BE2C (cell line): ENCODE measurements around the gene TMEM219.

Experiments
- DNase-seq: peaks from one replicate; pipeline ENCODE4 v3.0.0-alpha.2; 2020
- H3K27me3 ChIP-seq: fragments of 250-450 bp; sonication (Bioruptor Pico); 2 replicates; pipeline ENCODE4 v1.5.1; 2020; ENCODE audit warnings: mild to moderate bottlenecking
- H3K36me3 ChIP-seq: fragments of 250-450 bp; sonication (Bioruptor Pico); 2 replicates; pipeline ENCODE4 v1.5.1; 2020; ENCODE audit warnings: mild to moderate bottlenecking
- H3K4me1 ChIP-seq: fragments of 250-450 bp; sonication (Bioruptor Pico); 2 replicates; pipeline ENCODE4 v1.5.1; 2020
- H3K4me3 ChIP-seq: 2 replicates; pipeline ENCODE4 v1.5.1; 2011; ENCODE audit warnings: low read depth, low read length
- H3K9me3 ChIP-seq: fragments of 250-450 bp; sonication (Bioruptor Pico); 2 replicates; pipeline ENCODE4 v1.5.1; 2020
- TF ChIP-seq, protein P1 (sequence below): IDR thresholded peaks from 2 replicates; pipeline ENCODE4 v1.5.1; 2012; ENCODE audit warnings: mild to moderate bottlenecking, low read depth, low read length

TMEM219 gene

DNA sequence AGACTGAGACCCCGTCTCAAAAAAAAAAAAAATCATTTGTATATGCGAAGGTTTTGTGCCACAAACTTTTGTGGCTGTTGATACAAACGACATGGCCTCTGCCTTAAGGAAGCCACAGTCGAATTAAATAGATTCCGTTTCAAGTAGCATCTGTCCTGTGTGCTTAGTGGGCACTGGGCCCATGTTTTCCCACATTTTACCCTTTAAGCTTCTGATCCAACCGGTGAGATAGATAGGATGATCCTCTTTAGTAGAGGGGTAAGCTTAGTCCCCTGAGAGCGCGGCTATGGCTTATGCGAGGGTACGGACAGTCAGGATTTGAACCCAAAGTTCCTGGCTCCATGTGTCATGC lies 776 bp upstream of the TMEM219 start:
- H3K4me3 ChIP-seq, result peak overlapping the region; percentile 81
- DNase-seq, result no peak
- no peaks in the 10 kb centered on the region for H3K36me3 ChIP-seq
- H3K4me1 ChIP-seq, result no peaks in the 10 kb centered on the region
- TF ChIP-seq, protein P1, sequence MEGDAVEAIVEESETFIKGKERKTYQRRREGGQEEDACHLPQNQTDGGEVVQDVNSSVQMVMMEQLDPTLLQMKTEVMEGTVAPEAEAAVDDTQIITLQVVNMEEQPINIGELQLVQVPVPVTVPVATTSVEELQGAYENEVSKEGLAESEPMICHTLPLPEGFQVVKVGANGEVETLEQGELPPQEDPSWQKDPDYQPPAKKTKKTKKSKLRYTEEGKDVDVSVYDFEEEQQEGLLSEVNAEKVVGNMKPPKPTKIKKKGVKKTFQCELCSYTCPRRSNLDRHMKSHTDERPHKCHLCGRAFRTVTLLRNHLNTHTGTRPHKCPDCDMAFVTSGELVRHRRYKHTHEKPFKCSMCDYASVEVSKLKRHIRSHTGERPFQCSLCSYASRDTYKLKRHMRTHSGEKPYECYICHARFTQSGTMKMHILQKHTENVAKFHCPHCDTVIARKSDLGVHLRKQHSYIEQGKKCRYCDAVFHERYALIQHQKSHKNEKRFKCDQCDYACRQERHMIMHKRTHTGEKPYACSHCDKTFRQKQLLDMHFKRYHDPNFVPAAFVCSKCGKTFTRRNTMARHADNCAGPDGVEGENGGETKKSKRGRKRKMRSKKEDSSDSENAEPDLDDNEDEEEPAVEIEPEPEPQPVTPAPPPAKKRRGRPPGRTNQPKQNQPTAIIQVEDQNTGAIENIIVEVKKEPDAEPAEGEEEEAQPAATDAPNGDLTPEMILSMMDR, result no peak
- no peaks in the 10 kb centered on the region for H3K27me3 ChIP-seq
- H3K9me3 ChIP-seq, result no peaks in the 10 kb centered on the region

DNA sequence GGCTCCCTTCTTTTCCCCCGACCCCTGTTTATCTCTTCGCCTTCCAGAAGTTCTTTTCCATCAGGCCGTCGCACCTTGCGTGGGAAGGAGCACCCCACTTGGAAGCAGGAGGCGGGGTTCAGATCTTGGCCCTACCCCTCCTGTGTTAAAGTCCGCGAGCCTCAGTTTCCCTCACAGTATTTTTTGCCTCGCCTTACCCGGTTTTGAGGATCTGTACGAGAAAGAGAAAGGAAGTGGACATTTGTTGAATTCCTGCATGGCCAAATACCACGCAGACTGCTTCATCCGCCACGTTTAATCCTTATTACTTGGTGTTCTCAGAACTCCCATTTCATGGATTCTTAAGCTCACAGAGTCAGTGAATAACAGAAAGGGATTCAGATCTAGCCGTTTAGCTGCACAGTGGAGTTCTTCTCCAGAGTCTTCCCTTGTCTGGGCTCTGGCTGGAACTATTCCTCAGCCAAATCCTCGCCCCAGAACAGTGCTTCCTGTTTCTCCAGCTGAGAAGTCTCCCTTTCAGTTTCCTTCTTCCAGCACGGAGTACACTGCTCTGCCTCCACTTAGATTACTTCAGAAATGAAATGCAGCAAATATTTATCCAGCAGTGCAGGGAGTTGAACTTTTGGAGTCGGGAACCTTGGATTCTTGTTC lies 590 bp downstream of the TMEM219 start:
- Histone ChIP-seq H3K36me3 (no peaks in the 10 kb centered on the region), H3K27me3 (no peaks in the 10 kb centered on the region), H3K4me3 (peak overlapping the region; percentile 81), H3K4me1 (no peaks in the 10 kb centered on the region), H3K9me3 (no peaks in the 10 kb centered on the region)
- DNase-seq, result no peak
- TF ChIP-seq, protein P1, result no peak

DNA sequence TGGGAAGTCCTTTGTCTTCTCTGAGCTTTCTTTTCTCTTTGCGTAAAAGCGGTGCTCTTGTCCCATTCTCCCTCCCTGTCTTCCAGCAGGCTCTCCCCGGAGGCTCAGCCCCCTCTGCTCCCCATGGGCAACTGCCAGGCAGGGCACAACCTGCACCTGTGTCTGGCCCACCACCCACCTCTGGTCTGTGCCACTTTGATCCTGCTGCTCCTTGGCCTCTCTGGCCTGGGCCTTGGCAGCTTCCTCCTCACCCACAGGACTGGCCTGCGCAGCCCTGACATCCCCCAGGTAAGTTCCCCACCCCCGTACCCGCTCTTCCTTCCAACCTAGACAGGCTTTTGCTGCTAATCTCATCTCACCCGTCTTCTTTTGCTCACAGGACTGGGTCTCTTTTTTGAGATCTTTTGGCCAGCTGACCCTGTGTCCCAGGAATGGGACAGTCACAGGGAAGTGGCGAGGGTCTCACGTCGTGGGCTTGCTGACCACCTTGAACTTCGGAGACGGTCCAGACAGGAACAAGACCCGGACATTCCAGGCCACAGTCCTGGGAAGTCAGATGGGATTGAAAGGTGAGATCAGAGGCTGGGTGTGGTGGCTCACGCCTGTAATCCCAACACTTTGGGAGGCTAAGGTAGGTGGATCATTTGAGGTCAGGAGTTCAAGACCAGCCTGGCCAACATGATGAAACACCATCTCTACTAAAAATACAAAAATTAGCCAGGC lies 1.3 kb downstream of the TMEM219 start:
- Histone ChIP-seq H3K36me3 (no peaks in the 10 kb centered on the region), H3K4me3 (no peak overlapping the region), H3K27me3 (no peaks in the 10 kb centered on the region), H3K4me1 (no peaks in the 10 kb centered on the region), H3K9me3 (no peaks in the 10 kb centered on the region)
- DNase-seq, result no peak
- TF ChIP-seq, protein P1, result no peak

DNA sequence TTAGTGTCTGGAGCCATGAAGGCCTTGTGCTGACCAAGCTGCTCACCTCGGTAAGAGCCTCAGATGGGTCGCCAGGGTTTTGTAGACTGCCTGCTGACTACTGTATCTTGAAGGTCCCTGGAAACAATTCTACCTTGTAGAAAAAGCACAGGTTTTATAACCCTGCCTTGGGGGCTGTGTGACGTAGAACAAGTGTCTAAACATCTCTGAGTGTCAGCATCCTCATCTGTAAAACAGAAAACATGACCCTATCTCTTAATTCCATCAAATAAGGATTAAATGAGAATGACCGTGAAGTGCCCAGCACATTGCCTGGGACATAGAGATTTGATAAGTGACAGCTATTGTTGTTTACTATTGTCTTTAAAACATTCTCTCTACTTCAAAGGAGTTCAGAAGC lies 6.3 kb downstream of the TMEM219 start:
- peaks cover 8% of the 10 kb centered on the region; the same call in 1 of the 2 replicates for H3K9me3 ChIP-seq
- TF ChIP-seq, protein P1, result no peak
- H3K4me1 ChIP-seq, result no peaks in the 10 kb centered on the region
- H3K4me3 ChIP-seq, result no peak overlapping the region
- no peaks in the 10 kb centered on the region for H3K27me3 ChIP-seq
- DNase-seq, result no peak
- no peaks in the 10 kb centered on the region for H3K36me3 ChIP-seq

DNA sequence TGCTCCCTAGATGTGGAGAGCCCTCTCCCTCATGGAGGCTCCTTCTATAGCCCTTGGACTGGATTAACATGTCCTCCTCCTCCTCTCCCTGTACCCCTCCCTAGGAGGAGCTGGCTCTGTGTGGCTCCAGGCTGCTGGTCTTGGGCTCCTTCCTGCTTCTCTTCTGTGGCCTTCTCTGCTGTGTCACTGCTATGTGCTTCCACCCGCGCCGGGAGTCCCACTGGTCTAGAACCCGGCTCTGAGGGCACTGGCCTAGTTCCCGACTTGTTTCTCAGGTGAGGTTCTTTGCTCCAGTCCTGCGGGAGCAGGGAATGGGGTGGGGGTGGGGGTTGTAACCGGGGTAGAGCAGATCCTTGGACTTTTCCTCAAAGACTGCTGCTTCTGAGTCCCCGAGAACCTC lies 9.4 kb downstream of the TMEM219 start:
- TF ChIP-seq, protein P1, result no peak
- Histone ChIP-seq H3K4me3 (no peak overlapping the region), H3K36me3 (no peaks in the 10 kb centered on the region)

DNA sequence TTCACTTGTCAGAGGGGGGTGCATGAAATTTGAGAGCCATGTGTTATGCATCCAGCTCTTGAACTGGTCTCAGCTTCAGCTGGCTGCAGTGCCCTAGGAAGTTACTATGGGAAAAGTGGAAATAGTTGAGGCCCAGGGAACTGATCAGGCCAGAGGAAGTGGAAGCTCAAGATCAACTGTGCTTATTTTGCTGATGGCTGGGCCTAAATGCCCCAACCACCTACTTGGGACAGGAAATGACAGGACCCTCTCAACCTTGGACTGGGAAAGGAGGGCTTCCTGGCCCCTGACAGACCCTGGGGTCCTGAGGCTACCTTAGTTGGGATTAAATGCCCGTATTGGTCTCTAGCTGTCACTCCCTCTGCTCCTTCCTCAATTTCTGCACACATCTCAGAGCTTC lies 10.6 kb downstream of the TMEM219 start:
- Histone ChIP-seq H3K36me3 (no peaks in the 10 kb centered on the region; the same call in 1 of the 2 replicates), H3K4me1 (no peaks in the 10 kb centered on the region), H3K9me3 (peaks cover 8% of the 10 kb centered on the region; the same call in 1 of the 2 replicates), H3K27me3 (no peaks in the 10 kb centered on the region), H3K4me3 (no peak overlapping the region)
- TF ChIP-seq, protein P1, result no peak
- no peak for DNase-seq

More for the DNA sequence above, 9.4 kb downstream of the TMEM219 start:
- no peaks in the 10 kb centered on the region for H3K4me1 ChIP-seq
- H3K9me3 ChIP-seq, result peaks cover 8% of the 10 kb centered on the region; the same call in 1 of the 2 replicates
- H3K27me3 ChIP-seq, result no peaks in the 10 kb centered on the region
- DNase-seq, result no peak
